ENCODE data around the gene TMEM255B. TPM values are rescaled to one million over a fixed set of nuclear protein-coding genes. Genes with fewer than 3 reads are reported as not detected.

The TMEM255B gene
- total RNA-seq, 1 experiment from 2014 or later, result 7.7 TPM

- no peaks in the 10 kb centered on the region; the same call in 1 of the 2 replicates for H3K79me2 ChIP-seq (ENCODE audit: insufficient read depth, low read length)
- no TSS peak for BruUV-seq (replicated peaks)
Observed at GRCh38 chr13:113838711-113839201, 79.7 kb downstream of the TMEM255B start.

More at GRCh38 chr13:113838711-113839201, 79.7 kb downstream of the TMEM255B start:
- no peaks in the 10 kb centered on the region for H3K9me3 ChIP-seq (ENCODE audit: control insufficient read depth in 1 of 2, insufficient read depth in 1 of 2, low read depth in 1 of 2, low read length in 2 of 2)
- TF ChIP-seq FOSL1 (IDR thresholded peaks at IDR 0.05; ENCODE audit: low read depth) (no peak), POLR2A (IDR thresholded peaks at IDR 0.05; ENCODE audit: borderline replicate concordance, extremely low read depth, insufficient read depth, insufficient read length) (no peak), SP1 (IDR thresholded peaks at IDR 0.05; ENCODE audit: low read depth) (no peak), TCF7L2 (IDR thresholded peaks at IDR 0.05; ENCODE audit: borderline replicate concordance, extremely low read depth, insufficient read depth, insufficient read length) (no peak), EGR1 (IDR thresholded peaks at IDR 0.05; ENCODE audit: low read depth) (no peak), ZBTB33 (IDR thresholded peaks at IDR 0.05; ENCODE audit: extremely low read depth, insufficient replicate concordance, low read length) (no peak), ZFX (IDR thresholded peaks at IDR 0.05) (no peak), CEBPB (IDR thresholded peaks at IDR 0.05; ENCODE audit: low read depth) (no peak)
- H3K27ac ChIP-seq (ENCODE audit: low read depth, low read length), result peak overlapping the region; percentile 100
- ChIA-PET RAD21 (ENCODE audit: low non-redundant PET in 1 of 2, low total read pairs in 2 of 2, uncharacterized antibody in 2 of 2, unreplicated experiment in 2 of 2) (no interaction called here), CTCF (no interaction called here), POLR2A (no interaction called here)
- H3K36me3 ChIP-seq (ENCODE audit: control insufficient read depth in 1 of 2, insufficient read depth in 2 of 2, low read length in 2 of 2), result no peaks in the 10 kb centered on the region; a peak in 1 of 4 replicates
- DNase-seq (ENCODE audit: low read depth, low spot score) (no peak), ATAC-seq (no peak)
- no peaks in the 10 kb centered on the region for H3K9me2 ChIP-seq (ENCODE audit: insufficient read depth)
- no peaks in the 10 kb centered on the region for H4K20me1 ChIP-seq (ENCODE audit: insufficient read depth)
- H3K4me3 ChIP-seq (replicated peaks in 1 of 2; ENCODE audit: low read depth in 1 of 2, low read length in 2 of 2), result no peak overlapping the region
- peak overlapping the region; percentile 87 for H3K4me2 ChIP-seq (ENCODE audit: low read length)
- H3K27me3 ChIP-seq (ENCODE audit: insufficient read depth, low read length), result no peaks in the 10 kb centered on the region
- H2AFZ ChIP-seq (ENCODE audit: low read depth, low read length, poor library complexity, severe bottlenecking), result no peak overlapping the region
- peaks cover 29 to 45% of the 10 kb centered on the region in 2 experiments for H3K4me1 ChIP-seq (ENCODE audit: control insufficient read depth in 1 of 2, insufficient read depth in 2 of 2, low read length in 2 of 2)
- no peak overlapping the region for H3K9ac ChIP-seq (ENCODE audit: low read length)
- intact Hi-C loops (cut with micrococcal nuclease), result no loop called here
